Spinal cord (tissue), 10 donors: Measurements from ENCODE around the gene NEGR1. TPM values are rescaled to one million over a fixed set of nuclear protein-coding genes. Genes with fewer than 3 reads are reported as not detected.

Experiments
- DNase-seq, 6 donors: peaks; one replicate each; pipeline versions ENCODE4 v3.0.0 to v3.0.0-alpha.2; 2013 to 2015; ENCODE audit warnings: low spot score in 6 of 6, low read depth in 4 of 6
- H3K27ac ChIP-seq: one replicate; pipeline ENCODE4 v1.5.1; 2013; ENCODE audit warnings: low read depth, low read length, control low read depth
- H3K27me3 ChIP-seq: one replicate; pipeline ENCODE4 v1.6.1; 2013; ENCODE audit warnings: low read length; ENCODE audit not compliant: control insufficient read depth, insufficient read depth
- H3K36me3 ChIP-seq: one replicate; pipeline ENCODE4 v1.6.1; 2013; ENCODE audit warnings: low read length; ENCODE audit not compliant: control insufficient read depth, insufficient read depth
- H3K4me1 ChIP-seq: one replicate; pipeline ENCODE4 v1.6.1; 2013; ENCODE audit warnings: low read length; ENCODE audit not compliant: control insufficient read depth, insufficient read depth
- H3K4me3 ChIP-seq: one replicate; pipeline ENCODE4 v1.5.1; 2013; ENCODE audit warnings: low read depth, low read length, control low read depth
- H3K9me3 ChIP-seq: one replicate; pipeline ENCODE4 v1.6.1; 2013; ENCODE audit warnings: low read length; ENCODE audit not compliant: control insufficient read depth, insufficient read depth
- WGBS: methylation state at CpG from one replicate; pipeline ENCODE4 v1.1.5; 2013; ENCODE audit warnings: missing lambda C conversion rate; ENCODE audit not compliant: insufficient coverage; 5-methylcytosine and 5-hydroxymethylcytosine counted together
- polyA plus RNA-seq, 2 donors: library from polyadenylated mRNA; unstranded; fragments of 120-200 nt; gene quantifications; one replicate each; pipeline ENCODE4 v1.2.1, GENCODE V29; 2013; ENCODE audit not compliant: insufficient read length in 2 of 2
- total RNA-seq, 2 donors: library from RNA; depleted of rRNA in 1 of 2; stranded (reverse); fragments of 120-200 nt in 1 of 2; fragments of >200 nt in 1 of 2; gene quantifications; one replicate each; pipeline versions ENCODE4 v1.2.3 to v1.2.4, GENCODE V29; 2013 to 2014
- donor health status: healthy.

NEGR1 gene
- total and polyA plus RNA-seq, 4 donors, result 21.4 to 88.6 (median 72.8) TPM

DNA sequence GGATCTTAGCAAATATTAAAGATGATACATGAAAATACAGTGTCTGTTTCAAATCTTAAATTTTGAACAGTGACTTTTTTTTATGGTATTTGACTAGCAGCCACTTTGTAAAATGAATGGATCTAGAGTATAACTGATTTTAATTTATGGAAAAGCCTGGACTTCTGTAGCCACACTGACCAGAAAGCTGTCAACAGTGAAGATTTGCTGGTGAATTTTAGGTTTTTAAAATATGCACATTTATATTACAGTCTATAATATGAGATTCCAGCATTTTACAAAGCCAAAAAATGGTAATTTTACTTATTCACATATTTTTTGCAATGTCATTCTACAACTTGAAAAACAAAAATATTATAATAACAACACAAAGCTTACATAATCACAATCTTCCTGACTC, 131.8 kb downstream of the NEGR1 start:
- Histone ChIP-seq H3K27ac (no peak overlapping the region), H3K4me3 (no peak overlapping the region), H3K9me3 (no peaks in the 10 kb centered on the region), H3K27me3 (no peaks in the 10 kb centered on the region), H3K36me3 (no peaks in the 10 kb centered on the region), H3K4me1 (no peaks in the 10 kb centered on the region)
- no peak for DNase-seq

DNA sequence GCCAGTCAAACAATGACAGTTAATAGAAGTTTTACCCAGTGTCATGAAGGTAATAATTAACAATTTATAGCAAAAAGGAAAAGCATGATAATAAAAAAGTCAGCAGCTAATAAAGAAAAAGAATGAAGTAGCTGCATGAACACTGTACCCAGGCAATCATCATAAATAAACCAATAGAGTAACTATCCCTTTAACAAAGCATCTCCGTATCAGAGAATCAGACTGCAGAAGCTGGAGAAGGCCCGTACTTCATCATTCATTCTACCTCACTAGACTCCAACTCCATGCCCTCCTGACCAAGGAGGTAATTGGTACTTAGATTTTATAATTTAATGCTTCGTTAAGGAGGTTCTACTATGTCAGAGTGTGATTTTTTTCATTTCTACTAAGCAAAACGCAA, 140.5 kb downstream of the NEGR1 start:
- no peak overlapping the region for H3K4me3 ChIP-seq
- H3K27me3 ChIP-seq, result no peaks in the 10 kb centered on the region
- no peaks in the 10 kb centered on the region for H3K36me3 ChIP-seq
- DNase-seq, result peak in 1 of 6 donors; percentile 17
- H3K4me1 ChIP-seq, result no peaks in the 10 kb centered on the region
- WGBS, result no CpG with 5 or more reads among the region's 4 CpGs
- no peak overlapping the region for H3K27ac ChIP-seq
- peaks cover 3% of the 10 kb centered on the region for H3K9me3 ChIP-seq

DNA sequence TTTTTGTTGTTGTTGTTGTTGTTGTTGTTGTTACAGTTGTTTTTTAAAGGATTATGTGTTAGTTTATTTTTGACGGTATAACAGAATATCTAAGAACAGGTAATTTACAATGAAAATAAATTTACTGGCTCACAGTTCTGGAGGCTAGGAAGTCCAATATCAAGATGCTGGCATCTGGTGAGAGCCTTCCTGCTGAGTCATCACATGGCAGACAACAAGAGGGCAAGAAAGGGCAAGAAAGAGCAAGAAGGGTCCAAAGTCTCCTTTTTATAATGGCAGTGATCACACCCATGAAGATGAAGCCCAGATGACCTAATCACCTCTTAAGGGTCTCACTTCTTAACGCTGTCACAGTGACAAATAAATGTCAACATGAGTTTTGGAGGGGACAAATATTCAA, 142.1 kb downstream of the NEGR1 start:
- Histone ChIP-seq H3K27me3 (no peaks in the 10 kb centered on the region), H3K36me3 (no peaks in the 10 kb centered on the region), H3K27ac (no peak overlapping the region), H3K9me3 (peaks cover 3% of the 10 kb centered on the region), H3K4me1 (no peaks in the 10 kb centered on the region), H3K4me3 (no peak overlapping the region)
- DNase-seq, result no peak
- no CpG with 5 or more reads among the region's 2 CpGs for WGBS

DNA sequence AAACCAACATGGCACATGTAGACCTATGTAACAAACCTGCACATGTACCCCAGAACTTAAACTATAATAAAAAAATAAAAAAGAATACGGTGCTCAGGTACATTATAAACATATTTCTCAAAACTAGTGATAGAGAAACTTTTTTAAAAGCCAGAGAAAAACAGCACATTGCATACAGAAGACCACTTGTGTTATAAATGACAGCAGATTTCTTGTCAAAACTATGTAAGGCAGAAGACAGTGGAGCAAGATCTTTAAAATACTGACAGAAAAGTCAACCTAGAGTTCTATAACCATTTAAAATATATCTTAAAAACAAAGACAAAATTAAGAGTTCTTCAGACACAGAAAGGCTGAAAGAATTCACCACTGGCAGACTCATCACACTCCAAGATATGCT, 144.7 kb downstream of the NEGR1 start:
- Histone ChIP-seq H3K4me1 (no peaks in the 10 kb centered on the region), H3K27ac (no peak overlapping the region), H3K4me3 (no peak overlapping the region), H3K27me3 (no peaks in the 10 kb centered on the region), H3K9me3 (peaks cover 3% of the 10 kb centered on the region), H3K36me3 (no peaks in the 10 kb centered on the region)
- no peak for DNase-seq
- no CpG with 5 or more reads among the region's 1 CpG for WGBS

DNA sequence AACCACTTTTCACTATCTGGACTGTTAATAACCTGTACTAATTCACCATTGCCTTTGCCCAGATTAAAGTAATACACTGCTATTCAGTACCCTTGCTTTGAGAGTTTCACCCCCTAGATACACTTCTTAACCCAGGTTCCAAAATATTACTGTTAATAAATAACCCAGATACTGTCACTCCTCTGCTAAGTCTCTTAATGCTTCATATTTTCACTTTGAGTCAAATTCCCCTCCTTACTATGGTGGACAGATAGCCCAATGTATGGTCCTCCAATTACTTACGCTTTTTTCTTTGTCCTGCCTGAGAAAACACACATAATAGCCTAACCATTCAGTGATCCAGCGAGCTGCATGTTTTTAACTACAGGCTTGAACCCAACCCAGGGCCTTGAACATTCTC, 152.5 kb downstream of the NEGR1 start:
- H3K27ac ChIP-seq, result no peak overlapping the region
- 48% methylated on average over 2 of the region's 2 CpGs for WGBS
- H3K36me3 ChIP-seq, result no peaks in the 10 kb centered on the region
- no peaks in the 10 kb centered on the region for H3K4me1 ChIP-seq
- no peaks in the 10 kb centered on the region for H3K27me3 ChIP-seq
- no peak for DNase-seq
- H3K4me3 ChIP-seq, result no peak overlapping the region
- H3K9me3 ChIP-seq, result no peaks in the 10 kb centered on the region

DNA sequence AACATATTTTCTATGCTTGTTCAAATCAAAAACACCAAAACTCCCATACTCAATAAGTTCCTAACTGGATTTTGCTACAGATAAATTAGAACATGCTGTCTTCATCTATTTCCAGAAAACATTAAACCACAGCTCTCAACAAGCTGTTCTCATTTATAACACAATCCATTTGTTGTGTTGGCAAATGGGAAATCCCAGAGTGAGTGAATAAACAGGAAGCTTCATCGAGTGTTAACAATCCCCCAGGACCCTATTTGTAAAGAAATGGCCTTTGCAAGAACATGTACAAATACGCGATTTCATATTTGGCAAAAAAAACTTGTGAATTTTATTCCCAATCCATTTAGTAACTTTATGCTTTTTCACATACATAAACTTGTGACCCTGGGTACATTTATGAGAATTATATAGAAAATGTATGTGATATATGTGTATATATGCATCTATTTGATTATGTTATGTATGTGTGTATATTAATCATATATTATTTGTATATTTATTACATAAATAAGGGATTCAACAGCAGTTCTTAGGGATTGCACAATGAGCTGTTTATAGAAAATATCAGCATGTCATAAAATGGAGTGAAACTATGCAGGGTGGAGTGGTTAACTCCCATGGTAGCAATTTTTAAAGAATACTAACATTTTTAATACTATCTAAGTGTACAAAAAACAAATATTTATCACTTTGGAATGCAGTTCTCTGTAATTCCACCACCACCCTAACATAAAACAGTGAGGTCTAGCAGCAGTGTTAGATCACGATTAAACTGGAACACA, 160.0 kb downstream of the NEGR1 start:
- Histone ChIP-seq H3K27ac (no peak overlapping the region), H3K27me3 (no peaks in the 10 kb centered on the region), H3K36me3 (no peaks in the 10 kb centered on the region), H3K4me3 (no peak overlapping the region), H3K4me1 (no peaks in the 10 kb centered on the region), H3K9me3 (no peaks in the 10 kb centered on the region)
- DNase-seq, result peak in 3 of 6 donors; percentile 6 to 70 (median 8)
- no CpG with 5 or more reads among the region's 4 CpGs for WGBS

DNA sequence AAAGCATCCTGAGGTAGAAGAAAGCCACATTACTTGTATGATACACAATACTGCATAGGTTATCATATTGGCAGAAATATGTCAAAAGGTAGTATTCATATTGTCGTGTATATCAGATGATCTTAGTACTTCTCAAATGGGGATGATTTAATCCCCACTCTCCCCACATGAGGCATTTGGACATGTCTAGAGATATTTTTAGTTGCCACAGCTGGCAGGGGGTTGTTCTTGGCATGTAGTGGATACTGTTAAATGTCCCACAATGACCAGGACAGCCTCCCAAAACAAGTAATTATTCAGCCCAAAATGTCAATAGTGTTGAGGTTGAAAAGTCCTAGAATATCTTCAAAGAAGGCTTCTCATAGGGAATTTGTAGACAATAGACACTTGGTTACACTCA, 162.8 kb downstream of the NEGR1 start:
- H3K27ac ChIP-seq, result no peak overlapping the region
- DNase-seq, result no peak
- H3K4me3 ChIP-seq, result no peak overlapping the region
- no peaks in the 10 kb centered on the region for H3K9me3 ChIP-seq
- H3K4me1 ChIP-seq, result no peaks in the 10 kb centered on the region
- no peaks in the 10 kb centered on the region for H3K27me3 ChIP-seq
- no peaks in the 10 kb centered on the region for H3K36me3 ChIP-seq
- WGBS, result no CpG with 5 or more reads among the region's 1 CpG

DNA sequence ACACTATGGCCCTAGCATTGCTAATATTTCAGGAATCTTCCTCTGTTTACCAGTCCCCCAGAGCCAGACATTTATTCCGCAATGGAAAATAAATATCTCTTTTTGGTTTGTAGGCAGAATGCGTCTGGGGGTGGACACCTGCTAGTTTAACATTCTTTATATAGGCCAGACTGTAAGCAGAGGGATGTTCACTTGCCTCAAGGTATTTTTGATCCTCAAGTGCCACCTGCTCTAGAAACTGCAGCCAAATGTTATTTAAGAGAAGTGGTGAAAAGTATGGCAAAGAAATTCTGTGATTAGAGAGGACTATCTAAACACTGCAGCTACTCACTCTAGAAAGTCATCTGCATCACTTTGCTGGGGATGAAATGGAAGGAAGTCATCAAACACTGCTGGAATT, 164.7 kb downstream of the NEGR1 start:
- H3K36me3 ChIP-seq, result no peaks in the 10 kb centered on the region
- no peak overlapping the region for H3K4me3 ChIP-seq
- peak in 1 of 6 donors; percentile 22 for DNase-seq
- H3K27ac ChIP-seq, result no peak overlapping the region
- no peaks in the 10 kb centered on the region for H3K27me3 ChIP-seq
- no peaks in the 10 kb centered on the region for H3K9me3 ChIP-seq
- H3K4me1 ChIP-seq, result no peaks in the 10 kb centered on the region
- no CpG with 5 or more reads among the region's 2 CpGs for WGBS

DNA sequence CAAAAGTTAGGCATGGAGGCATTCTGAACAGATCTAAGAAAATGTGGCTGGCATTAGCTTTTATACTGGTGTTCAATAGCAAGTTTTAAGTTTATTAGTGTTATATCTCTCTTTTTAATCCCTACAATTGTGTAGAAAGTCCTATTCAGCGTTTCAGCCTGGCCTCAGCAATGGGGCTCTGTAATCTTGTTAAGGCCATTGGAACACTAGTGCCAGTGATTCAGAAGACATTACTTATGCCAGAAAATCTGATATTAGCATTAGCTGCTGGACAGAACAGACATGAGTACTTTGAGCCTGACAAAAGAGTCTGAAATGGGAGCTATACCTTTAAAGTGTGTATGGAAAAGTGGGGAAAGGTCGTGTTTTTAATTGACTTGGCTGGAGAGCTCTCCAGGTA, 167.0 kb downstream of the NEGR1 start:
- H3K4me3 ChIP-seq, result no peak overlapping the region
- no peak overlapping the region for H3K27ac ChIP-seq
- no peak for DNase-seq
- H3K36me3 ChIP-seq, result no peaks in the 10 kb centered on the region
- H3K4me1 ChIP-seq, result no peaks in the 10 kb centered on the region
- no peaks in the 10 kb centered on the region for H3K27me3 ChIP-seq
- WGBS, result 90% methylated on average over 2 of the region's 2 CpGs
- H3K9me3 ChIP-seq, result no peaks in the 10 kb centered on the region

DNA sequence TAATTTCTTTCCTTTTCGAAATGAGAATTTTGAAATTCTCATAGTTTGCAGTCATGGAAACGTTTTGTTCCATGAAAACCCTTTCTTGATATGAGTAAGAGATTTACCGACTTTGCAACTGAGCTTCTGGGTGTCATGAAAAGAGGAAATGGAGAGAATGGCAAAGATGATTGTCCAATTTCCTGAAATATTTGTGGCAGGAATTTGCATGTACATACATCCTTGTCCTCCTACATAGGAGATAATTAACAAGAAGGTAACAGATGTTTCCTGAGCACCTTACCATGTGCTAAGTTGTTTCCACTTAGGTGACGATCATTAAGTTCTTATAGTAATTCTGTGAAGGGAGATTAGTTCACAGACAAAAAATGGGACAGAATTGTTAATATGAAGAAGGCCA, 170.7 kb downstream of the NEGR1 start:
- no peak overlapping the region for H3K4me3 ChIP-seq
- WGBS, result no CpG with 5 or more reads among the region's 4 CpGs
- no peak overlapping the region for H3K27ac ChIP-seq
- no peak for DNase-seq
- no peaks in the 10 kb centered on the region for H3K27me3 ChIP-seq
- no peaks in the 10 kb centered on the region for H3K9me3 ChIP-seq
- H3K4me1 ChIP-seq, result no peaks in the 10 kb centered on the region
- H3K36me3 ChIP-seq, result no peaks in the 10 kb centered on the region
